HEK293 (cell line): ENCODE measurements around the gene TRIML2.

Experiments
- MZF1 ChIP-seq: fragments of 450-650 bp; formaldehyde crosslinking; IDR thresholded peaks from 2 replicates; pipeline ENCODE4 v1.5.1; 2017; ENCODE audit warnings: missing biosample characterization, missing genetic modification characterization, borderline replicate concordance
- REST ChIP-seq: fragments of 450-650 bp; formaldehyde crosslinking; IDR thresholded peaks from 2 replicates; pipeline ENCODE4 v1.5.1; 2016; ENCODE audit warnings: missing biosample characterization, missing genetic modification characterization
- TCF7L2 ChIP-seq: IDR thresholded peaks from 2 replicates; pipeline ENCODE4 v1.6.1; 2011; ENCODE audit warnings: low read depth, mild to moderate bottlenecking, inconsistent platforms, low read length, moderate library complexity, borderline replicate concordance
- ZNF16 ChIP-seq: fragments of 450-650 bp; formaldehyde crosslinking; IDR thresholded peaks from 2 replicates; pipeline ENCODE4 v1.5.1; 2016; ENCODE audit warnings: low read depth, missing biosample characterization, missing genetic modification characterization
- ZNF473 ChIP-seq: fragments of 450-650 bp; formaldehyde crosslinking; IDR thresholded peaks from 2 replicates; pipeline ENCODE4 v1.5.1; 2017; ENCODE audit warnings: missing biosample characterization, missing genetic modification characterization
- ZNF76 ChIP-seq: fragments of 450-650 bp; formaldehyde crosslinking; IDR thresholded peaks from 2 replicates; pipeline ENCODE4; 2016; ENCODE audit warnings: low read depth, missing biosample characterization, missing genetic modification characterization, borderline replicate concordance
- TF ChIP-seq, protein P1 (sequence below): fragments of 450-650 bp; formaldehyde crosslinking; IDR thresholded peaks from 2 replicates; pipeline ENCODE4 v1.5.1; 2016; ENCODE audit warnings: missing biosample characterization, missing genetic modification characterization
- TF ChIP-seq, protein P2 (sequence below): fragments of 450-650 bp; IDR thresholded peaks from 2 replicates; pipeline ENCODE4 v1.5.1; 2018; ENCODE audit warnings: missing biosample characterization, missing genetic modification characterization

DNA sequence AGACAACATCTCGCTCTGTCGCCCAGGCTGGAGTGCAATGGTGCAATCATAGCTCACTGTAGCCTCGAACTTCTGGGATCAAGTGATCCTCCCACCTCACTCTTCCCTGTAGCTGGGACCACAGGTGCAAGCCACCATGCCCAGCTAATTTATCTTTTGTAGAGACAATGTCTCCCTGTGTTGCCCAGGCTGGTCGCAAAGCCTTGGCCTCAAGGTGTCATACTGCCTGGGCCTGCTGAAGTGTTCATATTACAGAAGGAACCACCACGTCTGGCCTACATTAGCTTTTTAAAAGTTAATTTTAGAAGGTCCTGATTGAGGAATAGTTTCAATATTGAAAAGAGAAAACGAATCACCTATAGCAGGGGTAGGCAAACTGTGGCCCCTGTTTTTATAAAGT is 22.5 kb downstream of the TRIML2 start:
- TF ChIP-seq ZNF16 (no peak), ZNF473 (tag by site-specific recombination) (no peak), REST (tag by site-specific recombination) (no peak), TCF7L2 (no peak), ZNF76 (no peak), MZF1 (tag by site-specific recombination) (no peak)
- TF ChIP-seq, protein P1, sequence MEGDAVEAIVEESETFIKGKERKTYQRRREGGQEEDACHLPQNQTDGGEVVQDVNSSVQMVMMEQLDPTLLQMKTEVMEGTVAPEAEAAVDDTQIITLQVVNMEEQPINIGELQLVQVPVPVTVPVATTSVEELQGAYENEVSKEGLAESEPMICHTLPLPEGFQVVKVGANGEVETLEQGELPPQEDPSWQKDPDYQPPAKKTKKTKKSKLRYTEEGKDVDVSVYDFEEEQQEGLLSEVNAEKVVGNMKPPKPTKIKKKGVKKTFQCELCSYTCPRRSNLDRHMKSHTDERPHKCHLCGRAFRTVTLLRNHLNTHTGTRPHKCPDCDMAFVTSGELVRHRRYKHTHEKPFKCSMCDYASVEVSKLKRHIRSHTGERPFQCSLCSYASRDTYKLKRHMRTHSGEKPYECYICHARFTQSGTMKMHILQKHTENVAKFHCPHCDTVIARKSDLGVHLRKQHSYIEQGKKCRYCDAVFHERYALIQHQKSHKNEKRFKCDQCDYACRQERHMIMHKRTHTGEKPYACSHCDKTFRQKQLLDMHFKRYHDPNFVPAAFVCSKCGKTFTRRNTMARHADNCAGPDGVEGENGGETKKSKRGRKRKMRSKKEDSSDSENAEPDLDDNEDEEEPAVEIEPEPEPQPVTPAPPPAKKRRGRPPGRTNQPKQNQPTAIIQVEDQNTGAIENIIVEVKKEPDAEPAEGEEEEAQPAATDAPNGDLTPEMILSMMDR (tag by site-specific recombination) = no peak
- TF ChIP-seq, protein P2, sequence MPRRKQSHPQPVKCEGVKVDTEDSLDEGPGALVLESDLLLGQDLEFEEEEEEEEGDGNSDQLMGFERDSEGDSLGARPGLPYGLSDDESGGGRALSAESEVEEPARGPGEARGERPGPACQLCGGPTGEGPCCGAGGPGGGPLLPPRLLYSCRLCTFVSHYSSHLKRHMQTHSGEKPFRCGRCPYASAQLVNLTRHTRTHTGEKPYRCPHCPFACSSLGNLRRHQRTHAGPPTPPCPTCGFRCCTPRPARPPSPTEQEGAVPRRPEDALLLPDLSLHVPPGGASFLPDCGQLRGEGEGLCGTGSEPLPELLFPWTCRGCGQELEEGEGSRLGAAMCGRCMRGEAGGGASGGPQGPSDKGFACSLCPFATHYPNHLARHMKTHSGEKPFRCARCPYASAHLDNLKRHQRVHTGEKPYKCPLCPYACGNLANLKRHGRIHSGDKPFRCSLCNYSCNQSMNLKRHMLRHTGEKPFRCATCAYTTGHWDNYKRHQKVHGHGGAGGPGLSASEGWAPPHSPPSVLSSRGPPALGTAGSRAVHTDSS (tag by site-specific recombination) = no peak
